ENCODE data around the gene IL32. TPM values are rescaled to one million over a fixed set of nuclear protein-coding genes. Genes with fewer than 3 reads are reported as not detected.

IL32 gene
- total RNA-seq, 4 donors from 2014 or later = 4.2 to 32.9 (median 21.7) TPM

DNA sequence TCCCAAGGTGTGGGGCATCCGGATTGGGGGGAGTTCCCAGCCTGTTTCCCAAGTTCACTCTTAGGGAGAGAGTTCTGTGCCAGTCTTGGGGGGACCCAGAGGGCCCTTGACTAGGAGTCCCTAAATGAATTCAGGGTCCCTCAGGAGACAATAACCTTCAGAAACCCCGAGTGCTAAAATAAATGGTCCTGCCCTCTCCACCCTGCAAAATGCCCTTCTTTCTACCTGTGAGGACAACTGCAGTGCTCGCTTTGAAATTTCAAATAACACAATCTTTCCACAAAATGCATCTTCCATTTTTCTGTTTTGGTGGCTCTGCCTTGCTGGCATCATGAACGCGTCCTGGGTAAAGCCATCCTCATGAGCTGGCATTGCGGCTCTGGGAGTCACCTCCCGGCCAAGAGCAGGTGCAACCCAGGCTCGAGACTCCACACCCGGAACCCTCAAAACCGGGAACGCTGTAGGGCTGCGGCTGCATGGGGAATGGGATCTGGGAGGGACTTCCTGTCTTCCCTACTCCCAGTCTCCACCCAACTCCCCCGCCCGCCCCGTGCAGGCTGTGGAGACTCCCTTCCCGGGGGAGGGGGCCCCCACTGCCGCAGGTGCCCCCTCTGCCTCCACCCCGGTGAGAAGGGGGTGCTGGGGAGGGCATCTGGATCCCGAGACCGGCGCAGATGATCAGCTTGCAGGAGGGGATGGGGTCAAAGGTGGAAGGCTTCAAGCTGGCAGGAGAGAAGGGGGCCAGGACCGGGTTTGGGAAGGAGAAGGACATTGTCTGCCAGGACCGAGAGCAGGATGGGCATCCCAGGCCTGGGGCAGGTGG is 46.8 kb downstream of the IL32 start, which contains the start of gene ZNF205:
Gene ZNF205, plus strand, starts transcription at position 529 of the 823 bp plus-strand sequence. CDS start 845 bp downstream, outside the sequence.
- Histone ChIP-seq H3K9me3 (no peaks in the 10 kb centered on the region), H3K27ac (peak within 1 kb of the TSS; percentile 40 to 80 (median 75)), H3K4me1 (peaks cover 0 to 37% (median 13%) of the 10 kb centered on the region in 4 donors), H3K27me3 (no peaks in the 10 kb centered on the region), H3K36me3 (peaks cover 0 to 35% (median 0%) of the 10 kb centered on the region in 3 donors), H3K4me3 (peak within 1 kb of the TSS; percentile 50 to 86 (median 70))
- DNase-seq (ENCODE audit: low spot score in 2 of 2) = peak; percentile 49 to 67
- peak; percentile 11 to 21 for TF ChIP-seq EP300 (IDR thresholded peaks at IDR 0.05)
- TF ChIP-seq POLR2A (IDR thresholded peaks at IDR 0.05) = no peak
- WGBS, 2 donors = 9 to 11% methylated on average over 21 to 23 of the region's 23 CpGs

- Histone ChIP-seq H3K9me3 (no peaks in the 10 kb centered on the region), H3K27ac (peak overlapping the region in 3 of 4 donors; percentile 74 to 80 (median 76)), H3K36me3 (peaks cover 0 to 40% (median 0%) of the 10 kb centered on the region in 3 donors), H3K4me3 (peak overlapping the region; percentile 50 to 86 (median 70)), H3K27me3 (no peaks in the 10 kb centered on the region), H3K4me1 (peaks cover 0 to 34% (median 11%) of the 10 kb centered on the region in 4 donors)
- WGBS, 2 donors = 10 to 12% methylated on average over 19 of the region's 19 CpGs
- DNase-seq (ENCODE audit: low spot score in 2 of 2) = no peak
- no peak for TF ChIP-seq EP300 (IDR thresholded peaks at IDR 0.05)
- TF ChIP-seq, protein P1, sequence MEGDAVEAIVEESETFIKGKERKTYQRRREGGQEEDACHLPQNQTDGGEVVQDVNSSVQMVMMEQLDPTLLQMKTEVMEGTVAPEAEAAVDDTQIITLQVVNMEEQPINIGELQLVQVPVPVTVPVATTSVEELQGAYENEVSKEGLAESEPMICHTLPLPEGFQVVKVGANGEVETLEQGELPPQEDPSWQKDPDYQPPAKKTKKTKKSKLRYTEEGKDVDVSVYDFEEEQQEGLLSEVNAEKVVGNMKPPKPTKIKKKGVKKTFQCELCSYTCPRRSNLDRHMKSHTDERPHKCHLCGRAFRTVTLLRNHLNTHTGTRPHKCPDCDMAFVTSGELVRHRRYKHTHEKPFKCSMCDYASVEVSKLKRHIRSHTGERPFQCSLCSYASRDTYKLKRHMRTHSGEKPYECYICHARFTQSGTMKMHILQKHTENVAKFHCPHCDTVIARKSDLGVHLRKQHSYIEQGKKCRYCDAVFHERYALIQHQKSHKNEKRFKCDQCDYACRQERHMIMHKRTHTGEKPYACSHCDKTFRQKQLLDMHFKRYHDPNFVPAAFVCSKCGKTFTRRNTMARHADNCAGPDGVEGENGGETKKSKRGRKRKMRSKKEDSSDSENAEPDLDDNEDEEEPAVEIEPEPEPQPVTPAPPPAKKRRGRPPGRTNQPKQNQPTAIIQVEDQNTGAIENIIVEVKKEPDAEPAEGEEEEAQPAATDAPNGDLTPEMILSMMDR (IDR thresholded peaks at IDR 0.05) = no peak
- no peak for TF ChIP-seq POLR2A (IDR thresholded peaks at IDR 0.05)
Observed at GRCh38 chr16:3112881-3113574, 47.6 kb downstream of the IL32 start.

DNA sequence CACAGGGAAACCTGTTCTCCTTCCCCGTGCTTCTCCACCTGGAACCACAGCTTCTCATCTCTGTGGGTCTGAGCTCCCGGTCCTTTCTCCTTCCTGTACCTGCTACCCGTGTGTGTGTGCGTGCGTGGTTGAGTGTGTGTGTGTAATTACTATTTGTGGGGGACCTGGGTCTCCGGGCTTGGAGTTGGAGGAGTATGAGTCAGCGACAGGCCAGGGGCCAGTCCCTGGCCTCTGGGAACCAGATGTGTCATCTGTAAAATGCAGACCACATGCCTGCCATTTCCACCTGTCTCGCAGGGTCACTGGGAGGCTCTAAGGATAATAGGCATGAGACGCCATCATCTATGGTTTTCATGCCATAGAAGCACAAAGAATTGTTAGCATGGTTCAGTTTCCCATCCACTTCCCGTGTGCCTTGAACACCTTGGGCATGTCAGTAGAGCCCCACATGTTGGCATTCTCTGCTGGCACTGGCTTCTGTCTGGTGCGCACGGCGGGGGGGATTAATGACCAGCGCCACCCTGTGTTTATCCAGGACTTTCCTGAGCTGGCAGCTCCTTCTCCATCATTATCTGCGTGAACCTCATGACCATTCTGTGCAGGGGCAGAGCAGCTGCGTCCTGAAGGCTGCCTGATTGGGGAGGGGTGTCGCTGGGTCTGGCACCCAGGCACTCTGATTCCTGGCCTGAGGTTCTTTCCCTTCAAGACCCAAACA is 48.5 kb downstream of the IL32 start:
- Histone ChIP-seq H3K9me3 (no peaks in the 10 kb centered on the region), H3K4me1 (peaks cover 0 to 34% (median 11%) of the 10 kb centered on the region in 4 donors), H3K27ac (no peak overlapping the region), H3K4me3 (peak overlapping the region in 3 of 4 donors; percentile 67 to 86 (median 73)), H3K36me3 (peaks cover 0 to 49% (median 0%) of the 10 kb centered on the region in 3 donors), H3K27me3 (no peaks in the 10 kb centered on the region)
- no peak for DNase-seq (ENCODE audit: low spot score in 2 of 2)
- TF ChIP-seq EP300 (IDR thresholded peaks at IDR 0.05) (no peak), POLR2A (IDR thresholded peaks at IDR 0.05) (no peak)
- TF ChIP-seq, protein P1 (IDR thresholded peaks at IDR 0.05) = no peak
- WGBS, 2 donors = 70 to 73% methylated on average over 17 of the region's 17 CpGs

GRCh38 chr16:3115003-3115402 is 49.6 kb downstream of the IL32 start:
- H3K9me3 ChIP-seq = no peaks in the 10 kb centered on the region
- H3K27me3 ChIP-seq = no peaks in the 10 kb centered on the region
- peaks cover 0 to 60% (median 0%) of the 10 kb centered on the region in 3 donors for H3K36me3 ChIP-seq
- DNase-seq (ENCODE audit: low spot score in 2 of 2) = no peak
- peaks cover 0 to 34% (median 11%) of the 10 kb centered on the region in 4 donors for H3K4me1 ChIP-seq
- H3K27ac ChIP-seq = no peak overlapping the region
- 87 to 89% methylated on average over 12 of the region's 12 CpGs for WGBS, 2 donors
- no peak overlapping the region for H3K4me3 ChIP-seq
- TF ChIP-seq POLR2A (IDR thresholded peaks at IDR 0.05) (no peak), EP300 (IDR thresholded peaks at IDR 0.05) (no peak)
- TF ChIP-seq, protein P1 (IDR thresholded peaks at IDR 0.05) = no peak

DNA sequence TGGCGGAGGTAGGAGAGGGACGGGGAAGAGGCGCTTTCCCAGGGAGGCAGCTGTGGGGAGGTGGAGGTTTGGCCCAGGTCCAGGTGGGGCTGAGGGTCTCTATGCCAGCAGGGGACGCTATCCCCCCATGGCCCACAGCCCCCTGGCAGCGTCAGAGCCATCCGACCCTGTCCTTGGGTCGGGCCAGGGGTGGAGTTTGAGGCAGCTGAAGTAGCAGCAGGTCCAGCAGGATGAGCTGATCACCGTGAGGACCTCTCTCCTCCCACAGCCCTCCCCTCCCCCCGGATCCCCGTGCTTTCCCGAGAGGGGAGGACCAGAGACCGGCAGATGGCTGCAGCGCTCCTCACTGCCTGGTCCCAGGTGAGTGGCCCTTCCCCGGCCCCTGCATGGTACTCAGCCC is 50.1 kb downstream of the IL32 start:
- Histone ChIP-seq H3K9me3 (no peaks in the 10 kb centered on the region), H3K27me3 (no peaks in the 10 kb centered on the region), H3K36me3 (peaks cover 0 to 65% (median 0%) of the 10 kb centered on the region in 3 donors), H3K27ac (no peak overlapping the region), H3K4me1 (peaks cover 0 to 34% (median 11%) of the 10 kb centered on the region in 4 donors), H3K4me3 (no peak overlapping the region)
- DNase-seq (ENCODE audit: low spot score in 2 of 2) = no peak
- 77 to 82% methylated on average over 7 to 13 of the region's 14 CpGs for WGBS, 2 donors
- no peak for TF ChIP-seq POLR2A (IDR thresholded peaks at IDR 0.05)
- no peak for TF ChIP-seq EP300 (IDR thresholded peaks at IDR 0.05)
- TF ChIP-seq, protein P1 (IDR thresholded peaks at IDR 0.05) = no peak
